ENCODE data around the gene SPOCK2. TPM values are rescaled to one million over a fixed set of nuclear protein-coding genes. Genes with fewer than 3 reads are reported as not detected.

SPOCK2 gene
- total and polyA plus RNA-seq, 10 of the 15 experiments (the other 5 are each of a cell fraction or from before 2014, with no cell fraction given), result 0.02 to 1.5 (median 0.58) TPM

DNA sequence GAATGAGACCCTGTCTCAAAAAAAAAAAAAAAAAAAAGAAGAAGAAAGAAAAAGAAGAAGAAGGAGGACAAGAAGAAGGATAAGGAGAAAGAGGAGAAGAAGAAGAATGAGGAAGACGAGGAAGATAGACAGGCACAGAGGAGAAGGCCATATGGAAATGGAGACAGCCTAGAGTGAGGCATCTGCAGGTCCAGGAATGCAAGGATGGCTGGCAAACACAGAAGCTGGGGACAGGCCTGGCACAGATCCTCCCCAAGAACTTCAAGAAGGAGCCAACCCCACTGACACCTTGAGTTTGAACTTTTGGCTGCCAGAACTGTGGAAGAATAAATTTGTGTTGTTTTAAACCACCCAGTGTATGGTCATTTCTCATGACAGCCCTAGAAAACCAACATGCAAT lies 38.9 kb downstream of the SPOCK2 start:
- ChIA-PET POLR2A (interaction anchor here (0.7 to 1.8 kb wide), 4 partner anchors 10 to 288 kb away, joined by 4 to 6 read pairs (median 5); no protein-coding TSS in a partner anchor), SMC1A (ENCODE audit: uncharacterized antibody, unreplicated experiment) (interaction anchor here (0.6 to 9.2 kb wide), 40 partner anchors 11 to 306 kb away, joined by 3 to 107 read pairs (median 5); partner anchors contain the start of genes ASCC1, DDIT4 and DNAJB12), CTCF (interaction anchor here (0.9 to 11.4 kb wide), 54 partner anchors 9 to 576 kb away, joined by 3 to 214 read pairs (median 6); partner anchors contain the start of genes ANAPC16 and ASCC1), RAD21 (ENCODE audit: unreplicated experiment) (interaction anchor here (1.0 to 7.1 kb wide), 24 partner anchors 12 to 295 kb away, joined by 3 to 127 read pairs (median 14); no protein-coding TSS in a partner anchor)
- in situ Hi-C loops (cut with MboI) (loop anchor here (5.0 kb wide), 1 partner anchor 92 kb away; no protein-coding TSS in a partner anchor), intact Hi-C loops (cut with micrococcal nuclease; ENCODE audit: unreplicated experiment) (loop anchor here (2.0 to 5.0 kb wide), 5 partner anchors 85 to 672 kb away; partner anchors contain the start of gene CHST3)
- peaks cover 7% of the 10 kb centered on the region for H3K9me3 ChIP-seq (replicated peaks; ENCODE audit: control insufficient read depth, insufficient read depth, low read length)
- ATAC-seq (no peak), FAIRE-seq (no peak), DNase-seq (ENCODE audit: low read depth, low spot score) (no peak)
- 0% methylated on average over 1 of the region's 1 CpG for WGBS (ENCODE audit: insufficient coverage, insufficient replicate concordance, low lambda C conversion rate, missing lambda C conversion rate)
- H3K4me1 ChIP-seq (ENCODE audit: control insufficient read depth, insufficient read depth, low read length), result peaks cover 3% of the 10 kb centered on the region; the same call in 1 of the 2 replicates
- H4K20me1 ChIP-seq (ENCODE audit: control insufficient read depth, insufficient read depth), result no peaks in the 10 kb centered on the region
- no peaks in the 10 kb centered on the region for H3K36me3 ChIP-seq (ENCODE audit: control insufficient read depth in 2 of 2, insufficient read depth in 2 of 2, low read length in 1 of 2)
- no peak overlapping the region for H2AFZ ChIP-seq (ENCODE audit: control insufficient read depth, low read depth, low read length)
- BruUV-seq (replicated peaks), result no TSS peak
- no peaks in the 10 kb centered on the region for H3K79me2 ChIP-seq (ENCODE audit: control insufficient read depth, insufficient read depth, low read length)
- no peak overlapping the region for H3K9ac ChIP-seq (ENCODE audit: control insufficient read depth, insufficient read depth, low read length)
- no peak overlapping the region for H3K4me3 ChIP-seq
- TF ChIP-seq ETV6 (conservative IDR thresholded peaks at IDR 0.05 in 1 of 2, IDR thresholded peaks at IDR 0.05 in 1 of 2; ENCODE audit: borderline replicate concordance in 1 of 2, low read depth in 1 of 2) (no peak), ZBTB4 (CRISPR knock-in tag; IDR thresholded peaks at IDR 0.05) (no peak), RELA (IDR thresholded peaks at IDR 0.05; ENCODE audit: borderline replicate concordance, partially characterized antibody) (no peak), NFYA (IDR thresholded peaks at IDR 0.05; ENCODE audit: borderline replicate concordance, low read depth, low read length) (no peak), BCLAF1 (IDR thresholded peaks at IDR 0.05) (no peak), NRF1 (conservative IDR thresholded peaks at IDR 0.05; ENCODE audit: low read depth, low read length) (no peak), SMAD1 (IDR thresholded peaks at IDR 0.05; ENCODE audit: low read depth, partially characterized antibody) (no peak)
- TF ChIP-seq, protein P1, sequence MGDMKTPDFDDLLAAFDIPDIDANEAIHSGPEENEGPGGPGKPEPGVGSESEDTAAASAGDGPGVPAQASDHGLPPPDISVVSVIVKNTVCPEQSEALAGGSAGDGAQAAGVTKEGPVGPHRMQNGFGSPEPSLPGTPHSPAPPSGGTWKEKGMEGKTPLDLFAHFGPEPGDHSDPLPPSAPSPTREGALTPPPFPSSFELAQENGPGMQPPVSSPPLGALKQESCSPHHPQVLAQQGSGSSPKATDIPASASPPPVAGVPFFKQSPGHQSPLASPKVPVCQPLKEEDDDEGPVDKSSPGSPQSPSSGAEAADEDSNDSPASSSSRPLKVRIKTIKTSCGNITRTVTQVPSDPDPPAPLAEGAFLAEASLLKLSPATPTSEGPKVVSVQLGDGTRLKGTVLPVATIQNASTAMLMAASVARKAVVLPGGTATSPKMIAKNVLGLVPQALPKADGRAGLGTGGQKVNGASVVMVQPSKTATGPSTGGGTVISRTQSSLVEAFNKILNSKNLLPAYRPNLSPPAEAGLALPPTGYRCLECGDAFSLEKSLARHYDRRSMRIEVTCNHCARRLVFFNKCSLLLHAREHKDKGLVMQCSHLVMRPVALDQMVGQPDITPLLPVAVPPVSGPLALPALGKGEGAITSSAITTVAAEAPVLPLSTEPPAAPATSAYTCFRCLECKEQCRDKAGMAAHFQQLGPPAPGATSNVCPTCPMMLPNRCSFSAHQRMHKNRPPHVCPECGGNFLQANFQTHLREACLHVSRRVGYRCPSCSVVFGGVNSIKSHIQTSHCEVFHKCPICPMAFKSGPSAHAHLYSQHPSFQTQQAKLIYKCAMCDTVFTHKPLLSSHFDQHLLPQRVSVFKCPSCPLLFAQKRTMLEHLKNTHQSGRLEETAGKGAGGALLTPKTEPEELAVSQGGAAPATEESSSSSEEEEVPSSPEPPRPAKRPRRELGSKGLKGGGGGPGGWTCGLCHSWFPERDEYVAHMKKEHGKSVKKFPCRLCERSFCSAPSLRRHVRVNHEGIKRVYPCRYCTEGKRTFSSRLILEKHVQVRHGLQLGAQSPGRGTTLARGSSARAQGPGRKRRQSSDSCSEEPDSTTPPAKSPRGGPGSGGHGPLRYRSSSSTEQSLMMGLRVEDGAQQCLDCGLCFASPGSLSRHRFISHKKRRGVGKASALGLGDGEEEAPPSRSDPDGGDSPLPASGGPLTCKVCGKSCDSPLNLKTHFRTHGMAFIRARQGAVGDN (IDR thresholded peaks at IDR 0.05), result no peak
- H3K27me3 ChIP-seq (replicated peaks in 1 of 2; ENCODE audit: control insufficient read depth in 2 of 2, insufficient read depth in 2 of 2, low read length in 1 of 2), result no peaks in the 10 kb centered on the region
- H3K4me2 ChIP-seq (ENCODE audit: control insufficient read depth, insufficient read depth), result no peak overlapping the region
- H3K27ac ChIP-seq (ENCODE audit: control insufficient read depth, insufficient read depth), result no peak overlapping the region

All from GM12878 (cell line).